Mesothelial cell of epicardium (in vitro differentiated cells): ENCODE results near the gene PPA1. TPM values are rescaled to one million over a fixed set of nuclear protein-coding genes. Genes with fewer than 3 reads are reported as not detected.
"Not testable (repeated sequence)": the region's sequence is repeated elsewhere in the genome, so short reads cannot be mapped to it uniquely, and the experiment has no call there.

Source experiments
- DNase-seq, 2 experiments: peaks; one replicate each; pipeline ENCODE4 v3.0.0; 2021; ENCODE audit warnings: low spot score in 2 of 2; ENCODE audit not compliant: unreplicated experiment in 2 of 2
- H3K27ac Mint-ChIP-seq: 2 replicates; pipeline ENCODE4 v1.8.0; 2021; ENCODE audit warnings: mixed read lengths
- H3K27me3 Mint-ChIP-seq: 2 replicates; pipeline ENCODE4 v1.8.0; 2021; ENCODE audit warnings: low read depth, mixed read lengths
- H3K36me3 Mint-ChIP-seq: 2 replicates; pipeline ENCODE4 v1.8.0; 2021; ENCODE audit warnings: mixed read lengths
- H3K4me1 Mint-ChIP-seq: 2 replicates; pipeline ENCODE4 v1.8.0; 2021; ENCODE audit warnings: mixed read lengths
- H3K4me3 Mint-ChIP-seq: 2 replicates; pipeline ENCODE4 v1.8.0; 2021; ENCODE audit warnings: mild to moderate bottlenecking, moderate library complexity, mixed read lengths
- H3K9me3 Mint-ChIP-seq: 2 replicates; pipeline ENCODE4 v1.8.0; 2021; ENCODE audit warnings: mixed read lengths
- total RNA-seq: library from RNA; stranded (reverse); gene quantifications from 3 replicates; pipeline ENCODE4 v1.2.1, GENCODE V29; 2021
- TF ChIP-seq, protein P1 (sequence below): fragments of 200-600 bp; sonication (generic); IDR thresholded peaks from one replicate; pipeline ENCODE4 v1.5.0; 2021; ENCODE audit warnings: antibody characterized with exemption; ENCODE audit not compliant: unreplicated experiment

The PPA1 gene
- total RNA-seq, 1 donor from 2014 or later: 73.5 TPM

- no peak overlapping the region for H3K27ac Mint-ChIP-seq
- H3K4me3 Mint-ChIP-seq: no peak overlapping the region
- TF ChIP-seq, protein P1, sequence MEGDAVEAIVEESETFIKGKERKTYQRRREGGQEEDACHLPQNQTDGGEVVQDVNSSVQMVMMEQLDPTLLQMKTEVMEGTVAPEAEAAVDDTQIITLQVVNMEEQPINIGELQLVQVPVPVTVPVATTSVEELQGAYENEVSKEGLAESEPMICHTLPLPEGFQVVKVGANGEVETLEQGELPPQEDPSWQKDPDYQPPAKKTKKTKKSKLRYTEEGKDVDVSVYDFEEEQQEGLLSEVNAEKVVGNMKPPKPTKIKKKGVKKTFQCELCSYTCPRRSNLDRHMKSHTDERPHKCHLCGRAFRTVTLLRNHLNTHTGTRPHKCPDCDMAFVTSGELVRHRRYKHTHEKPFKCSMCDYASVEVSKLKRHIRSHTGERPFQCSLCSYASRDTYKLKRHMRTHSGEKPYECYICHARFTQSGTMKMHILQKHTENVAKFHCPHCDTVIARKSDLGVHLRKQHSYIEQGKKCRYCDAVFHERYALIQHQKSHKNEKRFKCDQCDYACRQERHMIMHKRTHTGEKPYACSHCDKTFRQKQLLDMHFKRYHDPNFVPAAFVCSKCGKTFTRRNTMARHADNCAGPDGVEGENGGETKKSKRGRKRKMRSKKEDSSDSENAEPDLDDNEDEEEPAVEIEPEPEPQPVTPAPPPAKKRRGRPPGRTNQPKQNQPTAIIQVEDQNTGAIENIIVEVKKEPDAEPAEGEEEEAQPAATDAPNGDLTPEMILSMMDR: no peak
- DNase-seq: no peak
- peaks cover 5% of the 10 kb centered on the region for H3K27me3 Mint-ChIP-seq
- peaks cover 14% of the 10 kb centered on the region for H3K4me1 Mint-ChIP-seq
- no peaks in the 10 kb centered on the region for H3K9me3 Mint-ChIP-seq
- no peaks in the 10 kb centered on the region for H3K36me3 Mint-ChIP-seq
These were observed 43.1 kb downstream of the PPA1 start for GRCh38 chr10:70190102-70190501.

GRCh38 chr10:70188768-70189167, 44.5 kb downstream of the PPA1 start:
- no peak overlapping the region for H3K4me3 Mint-ChIP-seq
- no peaks in the 10 kb centered on the region for H3K36me3 Mint-ChIP-seq
- peaks cover 14% of the 10 kb centered on the region for H3K4me1 Mint-ChIP-seq
- H3K27me3 Mint-ChIP-seq: peaks cover 13% of the 10 kb centered on the region
- H3K27ac Mint-ChIP-seq: no peak overlapping the region
- TF ChIP-seq, protein P1: no peak
- DNase-seq: no peak
- H3K9me3 Mint-ChIP-seq: no peaks in the 10 kb centered on the region

- Mint-ChIP-seq H3K27me3 (peaks cover 23% of the 10 kb centered on the region), H3K4me3 (no peak overlapping the region), H3K4me1 (peaks cover 3% of the 10 kb centered on the region), H3K36me3 (no peaks in the 10 kb centered on the region), H3K27ac (no peak overlapping the region), H3K9me3 (no peaks in the 10 kb centered on the region)
- TF ChIP-seq, protein P1: no peak
- no peak for DNase-seq
These were observed 46.7 kb downstream of the PPA1 start for GRCh38 chr10:70186571-70186970.

DNA sequence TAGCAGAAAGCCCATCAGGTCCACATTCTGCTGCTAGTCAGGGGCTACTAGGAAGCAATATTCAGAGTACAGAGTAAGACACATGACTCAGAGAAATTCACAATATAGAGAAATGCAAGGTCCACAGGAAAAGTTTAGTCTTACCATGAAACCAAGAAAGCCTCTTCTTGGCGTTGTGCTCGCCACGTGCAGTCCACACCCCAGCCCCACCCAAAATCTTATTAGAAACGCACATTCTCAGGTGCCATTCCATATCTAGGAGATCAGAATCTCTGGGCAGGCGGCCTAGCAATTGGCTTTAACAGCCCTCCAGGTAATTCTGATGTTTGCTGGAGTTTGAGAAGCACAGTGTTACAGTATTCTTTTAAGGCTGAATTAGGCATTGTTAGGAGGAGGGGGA, 47.1 kb downstream of the PPA1 start:
- H3K36me3 Mint-ChIP-seq: no peaks in the 10 kb centered on the region
- TF ChIP-seq, protein P1: no peak
- no peaks in the 10 kb centered on the region for H3K4me1 Mint-ChIP-seq
- no peaks in the 10 kb centered on the region for H3K9me3 Mint-ChIP-seq
- no peak overlapping the region for H3K27ac Mint-ChIP-seq
- no peak overlapping the region for H3K4me3 Mint-ChIP-seq
- no peak for DNase-seq
- H3K27me3 Mint-ChIP-seq: peaks cover 26% of the 10 kb centered on the region

- TF ChIP-seq, protein P1: no peak
- H3K4me3 Mint-ChIP-seq: no peak overlapping the region
- H3K36me3 Mint-ChIP-seq: no peaks in the 10 kb centered on the region
- no peak overlapping the region for H3K27ac Mint-ChIP-seq
- peaks cover 14% of the 10 kb centered on the region for H3K9me3 Mint-ChIP-seq
- no peaks in the 10 kb centered on the region for H3K4me1 Mint-ChIP-seq
- peaks cover 28% of the 10 kb centered on the region for H3K27me3 Mint-ChIP-seq
- no peak for DNase-seq
These were observed 49.9 kb downstream of the PPA1 start for GRCh38 chr10:70183304-70183703.

- not testable (repeated sequence) for H3K4me1 Mint-ChIP-seq, H3K36me3 Mint-ChIP-seq, DNase-seq, H3K4me3 Mint-ChIP-seq, H3K27ac Mint-ChIP-seq
- Mint-ChIP-seq H3K9me3 (peaks cover 14% of the 10 kb centered on the region), H3K27me3 (peaks cover 20% of the 10 kb centered on the region)
These were observed 54.0 kb downstream of the PPA1 start for GRCh38 chr10:70179209-70179608.
